Fibroblast of lung (primary cell): ENCODE data around the gene PLAAT3. TPM values are rescaled to one million over a fixed set of nuclear protein-coding genes. Genes with fewer than 3 reads are reported as not detected.

Experiments
- DNase-seq, 2 donors: peaks; one replicate each; pipeline versions ENCODE4 v3.0.0 to v3.0.0-alpha.2; 2010; ENCODE audit warnings: low read depth in 2 of 2
- H2AFZ ChIP-seq: 2 replicates; pipeline ENCODE4 v1.5.1; 2012; ENCODE audit warnings: low read length, control low read depth, inconsistent platforms
- H3K27ac ChIP-seq: 2 replicates; pipeline ENCODE4 v1.5.1; 2011; ENCODE audit warnings: low read length, control low read depth; ENCODE audit not compliant: insufficient read depth
- H3K27me3 ChIP-seq: 2 replicates; pipeline ENCODE4 v1.5.1; 2011; ENCODE audit warnings: mild to moderate bottlenecking, low read length; ENCODE audit not compliant: control insufficient read depth, insufficient read depth
- H3K36me3 ChIP-seq: 2 replicates; pipeline ENCODE4 v1.5.1; 2011; ENCODE audit warnings: low read length; ENCODE audit not compliant: control insufficient read depth, insufficient read depth
- H3K4me1 ChIP-seq: 2 replicates; pipeline ENCODE4 v1.5.1; 2011; ENCODE audit warnings: low read length; ENCODE audit not compliant: control insufficient read depth, insufficient read depth; ENCODE audit errors: extremely low read depth
- H3K4me2 ChIP-seq: 2 replicates; pipeline ENCODE4 v1.5.1; 2011; ENCODE audit warnings: low read length, control low read depth; ENCODE audit not compliant: insufficient read depth; ENCODE audit errors: extremely low read depth
- H3K4me3 ChIP-seq, 4 experiments: fragments of 200-600 bp in 1 of 4; sonication (generic) in 1 of 4; replicated peaks in 1 of 4; 2 replicates each; pipeline ENCODE4 v1.5.1; 2011 to 2016; ENCODE audit warnings: low read length in 4 of 4, low read depth in 3 of 4, mild to moderate bottlenecking in 3 of 4, control low read depth in 2 of 4, inconsistent platforms in 1 of 4, mixed read lengths in 1 of 4; ENCODE audit not compliant: insufficient read depth in 1 of 4; ENCODE audit errors: control extremely low read depth in 1 of 4
- H3K79me2 ChIP-seq: 2 replicates; pipeline ENCODE4 v1.5.1; 2012; ENCODE audit warnings: mild to moderate bottlenecking, low read length, inconsistent platforms; ENCODE audit not compliant: control insufficient read depth, insufficient read depth
- H3K9ac ChIP-seq: 2 replicates; pipeline ENCODE4 v1.5.1; 2011; ENCODE audit warnings: mild to moderate bottlenecking, low read length, control low read depth; ENCODE audit not compliant: insufficient read depth
- H3K9me3 ChIP-seq: 2 replicates; pipeline ENCODE4 v1.5.1; 2012; ENCODE audit warnings: low read depth, low read length; ENCODE audit not compliant: control insufficient read depth, insufficient read depth
- H4K20me1 ChIP-seq: 2 replicates; pipeline ENCODE4 v1.5.1; 2011; ENCODE audit warnings: low read length; ENCODE audit not compliant: control insufficient read depth, insufficient read depth; ENCODE audit errors: extremely low read depth
- EZH2 ChIP-seq: IDR thresholded peaks from 2 replicates; pipeline ENCODE4 v1.5.1; 2012; ENCODE audit warnings: low read length, control low read depth, mild to moderate bottlenecking; ENCODE audit errors: missing control alignments
- polyA plus RNA-seq, 2 donors: library from polyadenylated mRNA; depleted of rRNA in 1 of 2; stranded (reverse) in 1 of 2; unstranded in 1 of 2; fragments of >200 nt; gene quantifications; 2 replicates each; pipeline ENCODE4 v1.2.1, GENCODE V29; 2011 to 2012; ENCODE audit warnings: missing spikeins in 1 of 2
- total RNA-seq: library from RNA; depleted of rRNA; stranded (reverse); fragments of >200 nt; gene quantifications from 2 replicates; pipeline ENCODE4 v1.2.1, GENCODE V29; 2014
- TF ChIP-seq, protein P1 (sequence below), 2 donors: IDR thresholded peaks in 1 of 2; conservative IDR thresholded peaks in 1 of 2; 1 replicate in 1 of 2; 2 replicates in 1 of 2; pipeline ENCODE4 v1.5.1; 2011 to 2012; ENCODE audit warnings: low read length in 2 of 2, control low read depth in 1 of 2, inconsistent platforms in 1 of 2, low read depth in 1 of 2, mild to moderate bottlenecking in 1 of 2

The PLAAT3 gene
- total and polyA plus RNA-seq, 2 donors (not counting 1 experiment from before 2014, with no cell fraction given), result 11.4 to 45.4 TPM

- DNase-seq, result no peak
- no peak overlapping the region for H3K4me2 ChIP-seq
- TF ChIP-seq, protein P1, sequence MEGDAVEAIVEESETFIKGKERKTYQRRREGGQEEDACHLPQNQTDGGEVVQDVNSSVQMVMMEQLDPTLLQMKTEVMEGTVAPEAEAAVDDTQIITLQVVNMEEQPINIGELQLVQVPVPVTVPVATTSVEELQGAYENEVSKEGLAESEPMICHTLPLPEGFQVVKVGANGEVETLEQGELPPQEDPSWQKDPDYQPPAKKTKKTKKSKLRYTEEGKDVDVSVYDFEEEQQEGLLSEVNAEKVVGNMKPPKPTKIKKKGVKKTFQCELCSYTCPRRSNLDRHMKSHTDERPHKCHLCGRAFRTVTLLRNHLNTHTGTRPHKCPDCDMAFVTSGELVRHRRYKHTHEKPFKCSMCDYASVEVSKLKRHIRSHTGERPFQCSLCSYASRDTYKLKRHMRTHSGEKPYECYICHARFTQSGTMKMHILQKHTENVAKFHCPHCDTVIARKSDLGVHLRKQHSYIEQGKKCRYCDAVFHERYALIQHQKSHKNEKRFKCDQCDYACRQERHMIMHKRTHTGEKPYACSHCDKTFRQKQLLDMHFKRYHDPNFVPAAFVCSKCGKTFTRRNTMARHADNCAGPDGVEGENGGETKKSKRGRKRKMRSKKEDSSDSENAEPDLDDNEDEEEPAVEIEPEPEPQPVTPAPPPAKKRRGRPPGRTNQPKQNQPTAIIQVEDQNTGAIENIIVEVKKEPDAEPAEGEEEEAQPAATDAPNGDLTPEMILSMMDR (conservative IDR thresholded peaks at IDR 0.05 in 1 of 2, IDR thresholded peaks at IDR 0.05 in 1 of 2; ENCODE audit: low read depth in 1 of 2, low read length in 2 of 2), result no peak
- no peak for TF ChIP-seq EZH2
Measured at GRCh38 chr11:63611395-63611747, 2.9 kb downstream of the PLAAT3 start.

DNA sequence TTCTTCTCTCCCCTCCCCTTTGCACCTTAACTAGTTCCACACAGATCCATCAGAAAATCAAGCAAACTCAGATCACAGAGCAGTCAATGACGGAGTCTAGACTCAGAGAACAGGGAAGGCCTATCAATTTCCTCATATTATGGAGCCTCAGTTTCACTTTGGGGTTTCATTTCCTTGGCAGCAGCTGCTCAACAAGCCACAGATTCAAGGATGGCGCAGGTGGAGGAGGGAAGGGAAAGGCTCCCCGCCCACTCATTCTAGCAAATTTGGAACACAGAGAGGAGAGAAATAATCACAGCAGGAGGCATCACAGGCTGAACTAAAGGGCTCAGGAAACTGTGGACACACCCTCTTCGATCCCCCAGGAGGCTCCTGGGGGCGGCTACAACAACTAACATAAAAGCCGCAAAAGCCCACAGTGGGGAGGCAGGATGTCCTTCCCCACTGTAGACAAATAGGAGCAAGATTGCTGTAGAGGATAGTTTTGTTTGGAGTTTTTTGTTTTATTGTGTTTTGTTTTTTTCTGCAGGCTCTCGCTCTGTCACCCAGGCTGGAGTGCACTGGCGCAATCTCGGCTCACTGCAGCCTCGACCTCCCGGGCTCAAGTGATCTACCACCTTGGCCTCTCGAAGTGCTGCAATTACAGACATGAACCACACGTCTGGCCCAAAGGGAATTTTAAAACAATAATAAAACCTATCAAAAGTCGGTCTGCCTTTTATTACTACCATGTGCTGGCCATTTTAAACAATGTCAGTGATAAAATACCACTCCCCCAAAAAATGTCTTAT, 3.4 kb downstream of the PLAAT3 start:
- H3K4me2 ChIP-seq, result no peak overlapping the region
- no peak overlapping the region for H3K4me3 ChIP-seq
- H4K20me1 ChIP-seq, result no peaks in the 10 kb centered on the region
- H3K9me3 ChIP-seq, result no peaks in the 10 kb centered on the region
- no peak overlapping the region for H3K9ac ChIP-seq
- H3K79me2 ChIP-seq, result no peaks in the 10 kb centered on the region
- no peak for DNase-seq
- no peak overlapping the region for H2AFZ ChIP-seq
- no peaks in the 10 kb centered on the region for H3K36me3 ChIP-seq
- no peaks in the 10 kb centered on the region for H3K27me3 ChIP-seq
- no peak for TF ChIP-seq EZH2
- TF ChIP-seq, protein P1 (conservative IDR thresholded peaks at IDR 0.05 in 1 of 2, IDR thresholded peaks at IDR 0.05 in 1 of 2; ENCODE audit: low read depth in 1 of 2, low read length in 2 of 2), result no peak
- H3K27ac ChIP-seq, result no peak overlapping the region
- no peaks in the 10 kb centered on the region for H3K4me1 ChIP-seq

More at GRCh38 chr11:63611395-63611747, 2.9 kb downstream of the PLAAT3 start:
- Histone ChIP-seq H3K36me3 (no peaks in the 10 kb centered on the region), H3K27me3 (no peaks in the 10 kb centered on the region), H3K27ac (no peak overlapping the region), H3K9ac (no peak overlapping the region), H2AFZ (no peak overlapping the region), H3K79me2 (no peaks in the 10 kb centered on the region), H3K4me1 (no peaks in the 10 kb centered on the region), H4K20me1 (no peaks in the 10 kb centered on the region), H3K9me3 (no peaks in the 10 kb centered on the region), H3K4me3 (no peak overlapping the region)

DNA sequence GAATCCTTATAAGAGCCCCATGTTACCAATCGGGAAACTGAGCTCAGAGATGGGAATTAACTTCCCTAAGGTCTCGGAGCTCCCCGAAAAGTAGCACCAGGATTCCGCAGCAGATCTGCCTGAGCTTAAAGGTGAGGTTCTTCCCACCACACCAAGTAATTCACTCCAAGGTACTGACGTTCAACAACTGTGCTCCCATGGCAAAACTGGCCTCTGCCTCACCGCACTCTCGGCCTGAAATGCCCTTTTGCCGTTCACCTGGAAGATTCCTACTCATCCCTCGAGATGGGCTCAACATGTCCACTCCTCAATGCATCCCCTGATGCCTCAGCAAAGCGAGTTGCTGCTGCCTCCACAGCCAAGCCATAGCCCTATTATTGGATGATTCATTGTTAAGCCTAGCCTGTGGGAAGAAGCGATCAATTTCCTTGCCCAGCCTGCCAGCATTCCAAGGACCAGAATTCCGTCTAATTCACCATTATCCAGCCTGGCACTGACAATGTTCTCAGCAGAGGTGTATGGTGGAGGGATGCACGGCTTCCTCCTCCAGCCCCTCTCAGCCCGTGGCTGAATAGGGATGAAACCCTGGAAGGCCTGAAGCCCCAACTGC, 4.2 kb downstream of the PLAAT3 start:
- H3K79me2 ChIP-seq, result no peaks in the 10 kb centered on the region
- no peaks in the 10 kb centered on the region for H3K9me3 ChIP-seq
- H3K4me3 ChIP-seq, result no peak overlapping the region
- H3K4me1 ChIP-seq, result no peaks in the 10 kb centered on the region
- H3K36me3 ChIP-seq, result no peaks in the 10 kb centered on the region
- TF ChIP-seq EZH2, result no peak
- TF ChIP-seq, protein P1 (conservative IDR thresholded peaks at IDR 0.05 in 1 of 2, IDR thresholded peaks at IDR 0.05 in 1 of 2; ENCODE audit: low read depth in 1 of 2, low read length in 2 of 2), result no peak
- H2AFZ ChIP-seq, result no peak overlapping the region
- H3K27me3 ChIP-seq, result no peaks in the 10 kb centered on the region
- H3K4me2 ChIP-seq, result no peak overlapping the region
- no peak overlapping the region for H3K27ac ChIP-seq
- DNase-seq, result peak in 1 of 2 donors; percentile 58
- H3K9ac ChIP-seq, result no peak overlapping the region
- H4K20me1 ChIP-seq, result no peaks in the 10 kb centered on the region
